ENCODE data around the gene AP1AR.
A peak's percentile ranks its signal among the peaks of the same experiment; 100 is the strongest.

AP1AR gene

GRCh38 chr4:112231779-112232713 lies at the start of gene AP1AR:
Gene AP1AR, plus strand, starts transcription at chr4:112231787. Its CDS starts 305 bp downstream, at chr4:112232092.
- DNase-seq, result peak; percentile 94
- peak; percentile 69 for TF ChIP-seq CTCF (IDR thresholded peaks at IDR 0.05; ENCODE audit: low read depth, low read length)
- Histone ChIP-seq H3K36me3 (peaks cover 5% of the 10 kb centered on the region), H3K4me3 (ENCODE audit: low read depth, low read length) (peak within 1 kb of the TSS; percentile 95), H3K27ac (peak within 1 kb of the TSS; percentile 97), H3K9me3 (ENCODE audit: severe bottlenecking) (no peaks in the 10 kb centered on the region), H3K27me3 (ENCODE audit: insufficient read depth, low read depth, severe bottlenecking) (no peaks in the 10 kb centered on the region)

DNA sequence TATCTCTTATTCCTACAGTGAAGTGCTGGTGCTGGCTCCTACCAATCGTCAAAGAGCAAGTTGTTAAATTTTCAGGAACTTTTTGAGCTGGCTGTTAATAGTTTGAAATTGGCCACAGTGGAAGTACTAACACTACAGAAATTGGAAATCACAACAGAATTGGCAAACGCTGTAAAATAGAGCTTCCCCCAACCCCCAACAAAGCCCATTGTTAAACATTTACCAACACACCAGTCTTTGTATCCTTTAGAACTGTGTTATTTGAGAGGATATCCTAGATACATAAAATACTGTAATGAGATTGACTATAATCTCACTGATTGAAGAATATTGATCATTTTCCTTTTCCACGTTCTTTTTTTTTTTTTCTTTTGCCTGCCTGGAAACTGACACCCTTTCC lies 49.0 kb upstream of the AP1AR start:
- no peak overlapping the region for H3K4me3 ChIP-seq (ENCODE audit: low read depth, low read length)
- H3K9me3 ChIP-seq (ENCODE audit: severe bottlenecking), result no peaks in the 10 kb centered on the region
- TF ChIP-seq CTCF (IDR thresholded peaks at IDR 0.05; ENCODE audit: low read depth, low read length), result no peak
- H3K36me3 ChIP-seq, result peaks cover 5% of the 10 kb centered on the region; the same call in 1 of the 2 replicates
- H3K27ac ChIP-seq, result 0 out of 2 replicates have a peak overlapping the region, but pooled peaks have one; percentile 3
- H3K27me3 ChIP-seq (ENCODE audit: insufficient read depth, low read depth, severe bottlenecking), result no peaks in the 10 kb centered on the region
- no peak for DNase-seq

- H3K9me3 ChIP-seq (ENCODE audit: severe bottlenecking), result no peaks in the 10 kb centered on the region
- TF ChIP-seq CTCF (IDR thresholded peaks at IDR 0.05; ENCODE audit: low read depth, low read length), result no peak
- no peaks in the 10 kb centered on the region for H3K27me3 ChIP-seq (ENCODE audit: insufficient read depth, low read depth, severe bottlenecking)
- no peak overlapping the region for H3K27ac ChIP-seq
- peak; percentile 40 for DNase-seq
- no peak overlapping the region for H3K4me3 ChIP-seq (ENCODE audit: low read depth, low read length)
- H3K36me3 ChIP-seq, result peaks cover 5% of the 10 kb centered on the region; the same call in 1 of the 2 replicates
Observed at GRCh38 chr4:112183252-112183651, 48.3 kb upstream of the AP1AR start.

DNA sequence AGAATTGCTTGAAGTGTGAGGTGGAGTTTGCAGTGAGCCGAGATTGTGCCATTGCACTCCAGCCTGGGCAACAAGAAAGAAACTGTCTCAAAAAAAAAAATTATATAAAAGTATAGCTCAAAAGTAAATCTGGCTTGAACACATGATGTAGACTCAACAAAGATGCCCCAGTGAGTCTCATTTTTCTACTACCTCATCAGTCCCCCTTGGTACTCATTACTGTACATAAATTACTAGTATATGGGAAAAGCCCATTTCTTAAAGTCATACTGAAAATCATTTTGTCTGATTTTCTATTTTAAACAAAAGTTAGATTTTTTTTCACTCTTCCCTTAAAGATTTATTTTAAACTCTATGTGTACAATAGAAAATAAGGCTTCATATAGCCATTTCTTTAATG lies 47.1 kb upstream of the AP1AR start:
- Histone ChIP-seq H3K27ac (no peak overlapping the region), H3K36me3 (peaks cover 5% of the 10 kb centered on the region; the same call in 1 of the 2 replicates), H3K27me3 (ENCODE audit: insufficient read depth, low read depth, severe bottlenecking) (no peaks in the 10 kb centered on the region), H3K9me3 (ENCODE audit: severe bottlenecking) (no peaks in the 10 kb centered on the region), H3K4me3 (ENCODE audit: low read depth, low read length) (no peak overlapping the region)
- DNase-seq, result no peak
- TF ChIP-seq CTCF (IDR thresholded peaks at IDR 0.05; ENCODE audit: low read depth, low read length), result no peak

GRCh38 chr4:112185334-112185733 lies 46.3 kb upstream of the AP1AR start:
- no peak for TF ChIP-seq CTCF (IDR thresholded peaks at IDR 0.05; ENCODE audit: low read depth, low read length)
- peaks cover 9% of the 10 kb centered on the region for H3K36me3 ChIP-seq
- H3K4me3 ChIP-seq (ENCODE audit: low read depth, low read length), result no peak overlapping the region
- no peaks in the 10 kb centered on the region for H3K9me3 ChIP-seq (ENCODE audit: severe bottlenecking)
- H3K27me3 ChIP-seq (ENCODE audit: insufficient read depth, low read depth, severe bottlenecking), result no peaks in the 10 kb centered on the region
- H3K27ac ChIP-seq, result no peak overlapping the region
- no peak for DNase-seq

All from WERI-Rb-1 (cell line).